Vein endothelial cell (primary cell): ENCODE data around the gene SYT4. TPM values are rescaled to one million over a fixed set of nuclear protein-coding genes. Genes with fewer than 3 reads are reported as not detected.

Experiments
- total RNA-seq: library from RNA; depleted of rRNA; stranded (reverse); fragments of >200 nt; gene quantifications from 2 replicates; pipeline ENCODE4 v1.2.3, GENCODE V29; 2012

SYT4 gene, protein sequence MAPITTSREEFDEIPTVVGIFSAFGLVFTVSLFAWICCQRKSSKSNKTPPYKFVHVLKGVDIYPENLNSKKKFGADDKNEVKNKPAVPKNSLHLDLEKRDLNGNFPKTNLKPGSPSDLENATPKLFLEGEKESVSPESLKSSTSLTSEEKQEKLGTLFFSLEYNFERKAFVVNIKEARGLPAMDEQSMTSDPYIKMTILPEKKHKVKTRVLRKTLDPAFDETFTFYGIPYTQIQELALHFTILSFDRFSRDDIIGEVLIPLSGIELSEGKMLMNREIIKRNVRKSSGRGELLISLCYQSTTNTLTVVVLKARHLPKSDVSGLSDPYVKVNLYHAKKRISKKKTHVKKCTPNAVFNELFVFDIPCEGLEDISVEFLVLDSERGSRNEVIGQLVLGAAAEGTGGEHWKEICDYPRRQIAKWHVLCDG
- not detected in 2 replicates for total RNA-seq

DNA sequence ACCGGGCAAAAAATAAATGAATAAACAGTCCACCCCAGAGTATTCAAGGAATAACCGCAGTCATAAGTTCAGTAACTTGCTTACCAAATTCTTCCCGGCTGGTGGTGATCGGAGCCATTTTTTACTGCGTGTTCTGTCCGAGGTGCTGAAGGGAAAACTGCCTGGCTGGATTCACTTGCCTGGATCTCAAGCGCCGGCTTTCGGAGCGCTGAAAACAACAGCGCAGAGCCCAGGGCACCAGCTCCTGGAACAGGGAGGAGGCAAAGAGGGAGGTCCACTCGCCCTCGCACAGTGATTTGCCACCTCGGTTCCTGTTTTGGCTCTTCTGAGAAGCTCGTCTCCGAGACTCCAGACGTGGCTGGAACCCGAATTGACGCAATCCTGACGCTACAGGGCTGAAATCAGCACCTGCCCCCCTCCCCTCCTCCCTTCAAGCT, at the start of gene SYT4:
SYT4 (minus strand) TSS at position 327 of the 437 bp plus-strand sequence; CDS start at position 118, 209 bp downstream.

Other genes starting within 250 kb of the SYT4 start
- not detected in 2 replicates for gene RIT2, start 161.8 kb downstream of the SYT4 start, total RNA-seq